ENCODE measurements around the gene MAPK8IP2. TPM values are rescaled to one million over a fixed set of nuclear protein-coding genes. Genes with fewer than 3 reads are reported as not detected.
A peak's percentile ranks its signal among the peaks of the same experiment; 100 is the strongest.

The MAPK8IP2 gene
- total RNA-seq, 1 donor from 2014 or later = 60.3 TPM

GRCh38 chr22:50574383-50574755, 26.2 kb upstream of the MAPK8IP2 start:
- FAIRE-seq = no peak
- no peak for DNase-seq (ENCODE audit: low spot score in 2 of 2)

GRCh38 chr22:50575426-50575941, 25.1 kb upstream of the MAPK8IP2 start:
- FAIRE-seq (no peak), DNase-seq (ENCODE audit: low spot score in 2 of 2) (peak in 1 of 2 donors; percentile 26)

GRCh38 chr22:50576070-50576469, 24.5 kb upstream of the MAPK8IP2 start:
- FAIRE-seq (no peak), DNase-seq (ENCODE audit: low spot score in 2 of 2) (no peak)

GRCh38 chr22:50576806-50577696, 23.5 kb upstream of the MAPK8IP2 start:
- DNase-seq (ENCODE audit: low spot score in 2 of 2) (peak in 1 of 2 donors; percentile 35), FAIRE-seq (no peak)

- DNase-seq (ENCODE audit: low spot score in 2 of 2) = no peak
These were observed 23.0 kb upstream of the MAPK8IP2 start for GRCh38 chr22:50577697-50577986.

GRCh38 chr22:50577987-50578775, 22.4 kb upstream of the MAPK8IP2 start, which contains the start of gene CPT1B:
TSS of gene CPT1B (minus strand) at chr22:50578427. CDS start at chr22:50577915, 512 bp downstream.
- FAIRE-seq (no peak), DNase-seq (ENCODE audit: low spot score in 2 of 2) (peak in 1 of 2 donors; percentile 46)

More at GRCh38 chr22:50577697-50577986, 23.0 kb upstream of the MAPK8IP2 start:
- no peak for FAIRE-seq

GRCh38 chr22:50578776-50579310, 21.8 kb upstream of the MAPK8IP2 start:
- FAIRE-seq = no peak
- peak in 1 of 2 donors; percentile 51 for DNase-seq (ENCODE audit: low spot score in 2 of 2)

- no peak for FAIRE-seq
These were observed 20.8 kb upstream of the MAPK8IP2 start for GRCh38 chr22:50579752-50580151.

GRCh38 chr22:50581031-50581949, 19.3 kb upstream of the MAPK8IP2 start:
- DNase-seq (ENCODE audit: low spot score in 2 of 2) (no peak), FAIRE-seq (no peak)

More at GRCh38 chr22:50579752-50580151, 20.8 kb upstream of the MAPK8IP2 start:
- DNase-seq (ENCODE audit: low spot score in 2 of 2) = no peak

- no peak for FAIRE-seq
- DNase-seq (ENCODE audit: low spot score in 2 of 2) = no peak
These were observed 18.6 kb upstream of the MAPK8IP2 start for GRCh38 chr22:50581950-50582492.

GRCh38 chr22:50582493-50583293, 17.9 kb upstream of the MAPK8IP2 start, which contains the start of gene CHKB:
TSS of gene CHKB (minus strand) at chr22:50582849. CDS start at chr22:50582781, 68 bp downstream.
- DNase-seq (ENCODE audit: low spot score in 2 of 2) (peak; percentile 100), FAIRE-seq (peak; percentile 91)

- DNase-seq (ENCODE audit: low spot score in 2 of 2) (peak in 1 of 2 donors; percentile 37), FAIRE-seq (no peak)
These were observed 17.2 kb upstream of the MAPK8IP2 start for GRCh38 chr22:50583294-50583861.

- FAIRE-seq (no peak), DNase-seq (ENCODE audit: low spot score in 2 of 2) (no peak)
These were observed 16.2 kb upstream of the MAPK8IP2 start for GRCh38 chr22:50584106-50585096.

- DNase-seq (ENCODE audit: low spot score in 2 of 2) (no peak), FAIRE-seq (no peak)
These were observed 15.4 kb upstream of the MAPK8IP2 start for GRCh38 chr22:50585238-50585637.

- no peak for DNase-seq (ENCODE audit: low spot score in 2 of 2)
- no peak for FAIRE-seq
These were observed 14.8 kb upstream of the MAPK8IP2 start for GRCh38 chr22:50585781-50586180.

- FAIRE-seq (no peak), DNase-seq (ENCODE audit: low spot score in 2 of 2) (no peak)
These were observed 14.2 kb upstream of the MAPK8IP2 start for GRCh38 chr22:50586416-50586815.

- FAIRE-seq = no peak
- no peak for DNase-seq (ENCODE audit: low spot score in 2 of 2)
These were observed 13.2 kb upstream of the MAPK8IP2 start for GRCh38 chr22:50587407-50587806.
